ENCODE measurements around the gene MAP3K15.

Gene MAP3K15

GRCh38 chrX:19557822-19558221 is 42.5 kb upstream of the MAP3K15 start:
- Histone ChIP-seq H3K4me3 (replicated peaks; ENCODE audit: low read depth, low read length) (no peak overlapping the region), H3K27me3 (replicated peaks; ENCODE audit: control insufficient read depth, insufficient read depth, low read length) (no peaks in the 10 kb centered on the region), H3K36me3 (ENCODE audit: control insufficient read depth, insufficient read depth, low read length) (peaks cover 6% of the 10 kb centered on the region; the same call in 1 of the 2 replicates)
- TF ChIP-seq, protein P1, sequence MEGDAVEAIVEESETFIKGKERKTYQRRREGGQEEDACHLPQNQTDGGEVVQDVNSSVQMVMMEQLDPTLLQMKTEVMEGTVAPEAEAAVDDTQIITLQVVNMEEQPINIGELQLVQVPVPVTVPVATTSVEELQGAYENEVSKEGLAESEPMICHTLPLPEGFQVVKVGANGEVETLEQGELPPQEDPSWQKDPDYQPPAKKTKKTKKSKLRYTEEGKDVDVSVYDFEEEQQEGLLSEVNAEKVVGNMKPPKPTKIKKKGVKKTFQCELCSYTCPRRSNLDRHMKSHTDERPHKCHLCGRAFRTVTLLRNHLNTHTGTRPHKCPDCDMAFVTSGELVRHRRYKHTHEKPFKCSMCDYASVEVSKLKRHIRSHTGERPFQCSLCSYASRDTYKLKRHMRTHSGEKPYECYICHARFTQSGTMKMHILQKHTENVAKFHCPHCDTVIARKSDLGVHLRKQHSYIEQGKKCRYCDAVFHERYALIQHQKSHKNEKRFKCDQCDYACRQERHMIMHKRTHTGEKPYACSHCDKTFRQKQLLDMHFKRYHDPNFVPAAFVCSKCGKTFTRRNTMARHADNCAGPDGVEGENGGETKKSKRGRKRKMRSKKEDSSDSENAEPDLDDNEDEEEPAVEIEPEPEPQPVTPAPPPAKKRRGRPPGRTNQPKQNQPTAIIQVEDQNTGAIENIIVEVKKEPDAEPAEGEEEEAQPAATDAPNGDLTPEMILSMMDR (IDR thresholded peaks at IDR 0.05; ENCODE audit: insufficient read depth, low read length, poor library complexity, severe bottlenecking) = no peak
- DNase-seq (ENCODE audit: extremely low read depth, insufficient read length) = no peak

GRCh38 chrX:19556202-19556601 is 40.9 kb upstream of the MAP3K15 start:
- Histone ChIP-seq H3K27me3 (replicated peaks; ENCODE audit: control insufficient read depth, insufficient read depth, low read length) (no peaks in the 10 kb centered on the region), H3K36me3 (ENCODE audit: control insufficient read depth, insufficient read depth, low read length) (peaks cover 6% of the 10 kb centered on the region; the same call in 1 of the 2 replicates), H3K4me3 (replicated peaks; ENCODE audit: low read depth, low read length) (no peak overlapping the region)
- TF ChIP-seq, protein P1 (IDR thresholded peaks at IDR 0.05; ENCODE audit: insufficient read depth, low read length, poor library complexity, severe bottlenecking) = no peak
- no peak for DNase-seq (ENCODE audit: extremely low read depth, insufficient read length)

DNA sequence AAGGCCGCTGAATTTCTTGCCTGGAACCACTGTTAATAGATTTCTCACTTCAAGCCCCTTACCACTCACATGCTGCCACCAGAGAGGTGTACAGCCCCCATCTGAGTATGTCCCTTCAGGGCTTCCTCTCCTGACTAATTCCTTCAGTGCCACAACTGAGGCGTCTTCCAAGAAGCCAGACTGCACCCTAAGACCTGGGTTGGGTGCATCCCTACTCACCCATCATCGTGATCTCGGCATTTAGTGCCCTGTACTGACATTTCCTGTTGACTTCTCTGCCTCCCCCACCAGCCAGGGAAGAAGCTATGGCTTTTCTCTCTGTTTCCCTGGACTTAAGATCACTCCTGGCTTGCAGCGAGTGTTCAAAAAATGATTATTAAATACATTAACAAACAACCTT is 40.4 kb upstream of the MAP3K15 start:
- H3K36me3 ChIP-seq (ENCODE audit: control insufficient read depth, insufficient read depth, low read length) = peaks cover 6% of the 10 kb centered on the region; the same call in 1 of the 2 replicates
- H3K4me3 ChIP-seq (replicated peaks; ENCODE audit: low read depth, low read length) = no peak overlapping the region
- TF ChIP-seq, protein P1 (IDR thresholded peaks at IDR 0.05; ENCODE audit: insufficient read depth, low read length, poor library complexity, severe bottlenecking) = no peak
- H3K27me3 ChIP-seq (replicated peaks; ENCODE audit: control insufficient read depth, insufficient read depth, low read length) = no peaks in the 10 kb centered on the region
- DNase-seq (ENCODE audit: extremely low read depth, insufficient read length) = no peak

GRCh38 chrX:19555236-19555635 is 39.9 kb upstream of the MAP3K15 start:
- Histone ChIP-seq H3K27me3 (replicated peaks; ENCODE audit: control insufficient read depth, insufficient read depth, low read length) (no peaks in the 10 kb centered on the region), H3K36me3 (ENCODE audit: control insufficient read depth, insufficient read depth, low read length) (peaks cover 4% of the 10 kb centered on the region; the same call in 1 of the 2 replicates), H3K4me3 (replicated peaks; ENCODE audit: low read depth, low read length) (no peak overlapping the region)
- TF ChIP-seq, protein P1 (IDR thresholded peaks at IDR 0.05; ENCODE audit: insufficient read depth, low read length, poor library complexity, severe bottlenecking) = no peak
- no peak for DNase-seq (ENCODE audit: extremely low read depth, insufficient read length)

DNA sequence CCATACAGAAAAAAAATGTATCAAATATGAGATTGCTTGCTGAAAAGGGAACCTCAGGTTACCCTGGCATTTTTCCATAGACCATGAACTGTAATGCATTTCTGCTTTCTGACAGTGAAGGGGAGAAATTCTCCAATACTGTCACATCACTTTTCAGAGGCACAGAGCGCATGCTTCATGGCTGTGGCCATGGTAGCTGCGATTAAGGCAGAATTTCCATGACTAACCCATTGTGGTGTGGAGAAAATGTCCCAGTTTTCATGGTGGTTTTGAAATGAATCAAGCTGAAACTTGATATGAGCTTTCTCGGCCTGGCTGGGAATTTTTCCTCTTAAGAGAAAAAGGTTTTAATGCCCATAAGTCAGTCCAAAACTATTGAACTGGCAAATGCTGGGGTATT is 39.5 kb upstream of the MAP3K15 start:
- H3K36me3 ChIP-seq (ENCODE audit: control insufficient read depth, insufficient read depth, low read length) = peaks cover 4% of the 10 kb centered on the region; the same call in 1 of the 2 replicates
- H3K27me3 ChIP-seq (replicated peaks; ENCODE audit: control insufficient read depth, insufficient read depth, low read length) = no peaks in the 10 kb centered on the region
- DNase-seq (ENCODE audit: extremely low read depth, insufficient read length) = peak; percentile 30
- TF ChIP-seq, protein P1 (IDR thresholded peaks at IDR 0.05; ENCODE audit: insufficient read depth, low read length, poor library complexity, severe bottlenecking) = no peak
- no peak overlapping the region for H3K4me3 ChIP-seq (replicated peaks; ENCODE audit: low read depth, low read length)

- Histone ChIP-seq H3K4me3 (replicated peaks; ENCODE audit: low read depth, low read length) (no peak overlapping the region), H3K27me3 (replicated peaks; ENCODE audit: control insufficient read depth, insufficient read depth, low read length) (no peaks in the 10 kb centered on the region), H3K36me3 (ENCODE audit: control insufficient read depth, insufficient read depth, low read length) (peaks cover 4% of the 10 kb centered on the region; the same call in 1 of the 2 replicates)
- TF ChIP-seq, protein P1 (IDR thresholded peaks at IDR 0.05; ENCODE audit: insufficient read depth, low read length, poor library complexity, severe bottlenecking) = no peak
- DNase-seq (ENCODE audit: extremely low read depth, insufficient read length) = no peak
Measured at GRCh38 chrX:19552793-19553192, 37.5 kb upstream of the MAP3K15 start.

Data from GM06990 (cell line).